ENCODE data around the gene KRTAP21-1.
"Not testable (repeated sequence)": the region's sequence is repeated elsewhere in the genome, so short reads cannot be mapped to it uniquely, and the experiment has no call there.

KRTAP21-1 gene

GRCh38 chr21:30755328-30755727 is at the start of gene KRTAP21-1:
Gene KRTAP21-1 (minus strand): TSS chr21:30755428. CDS start chr21:30755378, 50 bp downstream.
- not testable (repeated sequence) for DNase-seq

GRCh38 chr21:30800605-30801004 is 45.4 kb upstream of the KRTAP21-1 start:
- no peak for DNase-seq

- no peak for DNase-seq
Observed at GRCh38 chr21:30793581-30794314, 38.5 kb upstream of the KRTAP21-1 start.

- no peak for DNase-seq
Observed at GRCh38 chr21:30779249-30779648, 24.0 kb upstream of the KRTAP21-1 start.

- DNase-seq: no peak
Observed at GRCh38 chr21:30769724-30770431, 14.7 kb upstream of the KRTAP21-1 start.

- DNase-seq: no peak
Observed at GRCh38 chr21:30760776-30761175, 5.5 kb upstream of the KRTAP21-1 start.

- no peak for DNase-seq
Observed at GRCh38 chr21:30758306-30758705, 3.1 kb upstream of the KRTAP21-1 start.

- DNase-seq: no peak
Observed at GRCh38 chr21:30747159-30747558, 8.1 kb downstream of the KRTAP21-1 start, which contains the start of gene KRTAP21-2. Gene KRTAP21-2 (minus strand): TSS chr21:30747259. CDS start chr21:30747202, 57 bp downstream.

- no peak for DNase-seq
Observed at GRCh38 chr21:30740462-30740861, 14.8 kb downstream of the KRTAP21-1 start.

- no peak for DNase-seq
Observed at GRCh38 chr21:30733026-30733425, 22.2 kb downstream of the KRTAP21-1 start.

GRCh38 chr21:30726726-30727125 is 28.5 kb downstream of the KRTAP21-1 start:
- DNase-seq: no peak

GRCh38 chr21:30719401-30719800 is 35.8 kb downstream of the KRTAP21-1 start:
- DNase-seq: no peak

- DNase-seq: peak in 1 of 2 donors; percentile 2
Observed at GRCh38 chr21:30718239-30718909, 36.9 kb downstream of the KRTAP21-1 start, which contains the start of gene KRTAP21-3. Gene KRTAP21-3 (minus strand): TSS chr21:30718777. CDS start chr21:30718759, 18 bp downstream.

GRCh38 chr21:30717105-30717504 is 38.1 kb downstream of the KRTAP21-1 start:
- DNase-seq: no peak

- no peak for DNase-seq
Observed at GRCh38 chr21:30714946-30715345, 40.3 kb downstream of the KRTAP21-1 start.

GRCh38 chr21:30714456-30714855 is 40.8 kb downstream of the KRTAP21-1 start:
- DNase-seq: no peak

GRCh38 chr21:30713766-30714165 is 41.5 kb downstream of the KRTAP21-1 start:
- no peak for DNase-seq

GRCh38 chr21:30710499-30710898 is 44.7 kb downstream of the KRTAP21-1 start:
- DNase-seq: no peak

- no peak for DNase-seq
Observed at GRCh38 chr21:30707409-30707808, 47.8 kb downstream of the KRTAP21-1 start.

Measured in CD4-positive, alpha-beta T cell treated with Interleukin-4 for 1 hour (primary cell).